CD4-positive, alpha-beta T cell treated with Interleukin-4 for 1 hour (primary cell): Measurements from ENCODE around the gene MACROD2.

Experiments
- DNase-seq, 2 donors: peaks; one replicate each; pipeline ENCODE4 v3.0.0-alpha.2; 2020 to 2022

Gene MACROD2

GRCh38 chr20:14488756-14489479, 493.6 kb downstream of the MACROD2 start:
- DNase-seq, result no peak

- no peak for DNase-seq
Measured at GRCh38 chr20:14489544-14489943, 494.2 kb downstream of the MACROD2 start.

GRCh38 chr20:14491436-14491835, 496.1 kb downstream of the MACROD2 start:
- DNase-seq, result no peak

- DNase-seq, result no peak
Measured at GRCh38 chr20:14493408-14493807, 498.1 kb downstream of the MACROD2 start.

- DNase-seq, result no peak
Measured at GRCh38 chr20:14494355-14494754, 499.0 kb downstream of the MACROD2 start.

GRCh38 chr20:14495066-14495465, 499.8 kb downstream of the MACROD2 start:
- no peak for DNase-seq

GRCh38 chr20:14497004-14497403, 501.7 kb downstream of the MACROD2 start:
- no peak for DNase-seq

- no peak for DNase-seq
Measured at GRCh38 chr20:14498772-14499171, 503.5 kb downstream of the MACROD2 start.

GRCh38 chr20:14505476-14505875, 510.2 kb downstream of the MACROD2 start:
- DNase-seq, result no peak

- DNase-seq, result no peak
Measured at GRCh38 chr20:14507711-14508110, 512.4 kb downstream of the MACROD2 start.

- DNase-seq, result no peak
Measured at GRCh38 chr20:14510341-14510740, 515.0 kb downstream of the MACROD2 start.

GRCh38 chr20:14512839-14513238, 517.5 kb downstream of the MACROD2 start:
- no peak for DNase-seq

- no peak for DNase-seq
Measured at GRCh38 chr20:14518648-14519047, 523.3 kb downstream of the MACROD2 start.

GRCh38 chr20:14521016-14521415, 525.7 kb downstream of the MACROD2 start:
- no peak for DNase-seq

- DNase-seq, result no peak
Measured at GRCh38 chr20:14521436-14521835, 526.1 kb downstream of the MACROD2 start.

GRCh38 chr20:14522595-14522994, 527.3 kb downstream of the MACROD2 start:
- no peak for DNase-seq

- no peak for DNase-seq
Measured at GRCh38 chr20:14523090-14523489, 527.8 kb downstream of the MACROD2 start.

- no peak for DNase-seq
Measured at GRCh38 chr20:14525426-14525825, 530.1 kb downstream of the MACROD2 start.

GRCh38 chr20:14526891-14527290, 531.6 kb downstream of the MACROD2 start:
- DNase-seq, result no peak

GRCh38 chr20:14531786-14532185, 536.5 kb downstream of the MACROD2 start:
- no peak for DNase-seq

GRCh38 chr20:14536738-14537137, 541.4 kb downstream of the MACROD2 start:
- DNase-seq, result no peak

- DNase-seq, result no peak
Measured at GRCh38 chr20:14538433-14538832, 543.1 kb downstream of the MACROD2 start.

GRCh38 chr20:14543040-14543439, 547.7 kb downstream of the MACROD2 start:
- DNase-seq, result no peak

- no peak for DNase-seq
Measured at GRCh38 chr20:14544688-14545087, 549.4 kb downstream of the MACROD2 start.

- DNase-seq, result no peak
Measured at GRCh38 chr20:14550655-14551054, 555.3 kb downstream of the MACROD2 start.
